Measurements from ENCODE around the gene ARL15. TPM values are rescaled to one million over a fixed set of nuclear protein-coding genes. Genes with fewer than 3 reads are reported as not detected.

ARL15 gene
- total RNA-seq, 4 donors from 2014 or later = 16.6 to 48.8 (median 32.3) TPM

DNA sequence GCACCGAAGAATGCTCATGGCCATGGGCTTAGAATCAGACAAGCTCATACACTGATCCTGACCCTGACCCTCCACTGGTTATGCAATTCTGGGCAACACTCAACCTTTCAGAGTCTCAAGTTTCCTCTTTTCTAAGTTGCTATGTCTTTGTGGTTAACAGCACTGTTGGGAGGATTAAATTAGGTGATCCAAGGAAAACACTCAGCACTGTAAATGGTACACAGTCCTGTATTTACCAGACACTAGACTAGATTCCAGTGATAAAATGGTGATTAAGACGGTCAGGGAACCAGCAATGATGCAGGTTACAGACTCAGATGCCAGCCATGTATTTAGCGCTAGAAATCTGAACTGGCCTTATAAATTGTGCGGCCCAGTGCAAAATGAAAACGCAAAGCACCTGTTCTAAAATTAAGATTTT, 8.1 kb downstream of the ARL15 start:
- TF ChIP-seq, protein P1, sequence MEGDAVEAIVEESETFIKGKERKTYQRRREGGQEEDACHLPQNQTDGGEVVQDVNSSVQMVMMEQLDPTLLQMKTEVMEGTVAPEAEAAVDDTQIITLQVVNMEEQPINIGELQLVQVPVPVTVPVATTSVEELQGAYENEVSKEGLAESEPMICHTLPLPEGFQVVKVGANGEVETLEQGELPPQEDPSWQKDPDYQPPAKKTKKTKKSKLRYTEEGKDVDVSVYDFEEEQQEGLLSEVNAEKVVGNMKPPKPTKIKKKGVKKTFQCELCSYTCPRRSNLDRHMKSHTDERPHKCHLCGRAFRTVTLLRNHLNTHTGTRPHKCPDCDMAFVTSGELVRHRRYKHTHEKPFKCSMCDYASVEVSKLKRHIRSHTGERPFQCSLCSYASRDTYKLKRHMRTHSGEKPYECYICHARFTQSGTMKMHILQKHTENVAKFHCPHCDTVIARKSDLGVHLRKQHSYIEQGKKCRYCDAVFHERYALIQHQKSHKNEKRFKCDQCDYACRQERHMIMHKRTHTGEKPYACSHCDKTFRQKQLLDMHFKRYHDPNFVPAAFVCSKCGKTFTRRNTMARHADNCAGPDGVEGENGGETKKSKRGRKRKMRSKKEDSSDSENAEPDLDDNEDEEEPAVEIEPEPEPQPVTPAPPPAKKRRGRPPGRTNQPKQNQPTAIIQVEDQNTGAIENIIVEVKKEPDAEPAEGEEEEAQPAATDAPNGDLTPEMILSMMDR (IDR thresholded peaks at IDR 0.05) = no peak
- TF ChIP-seq POLR2A (IDR thresholded peaks at IDR 0.05) = no peak
- no peak overlapping the region for H3K4me3 ChIP-seq (ENCODE audit: low read depth, poor library complexity, severe bottlenecking)
- intact Hi-C loops (cut with DNase I; ENCODE audit: low total_unique reads) = loop anchor here (10.0 kb wide), 1 partner anchor 47 kb away; no protein-coding TSS in a partner anchor
- DNase-seq (ENCODE audit: low spot score in 2 of 2) = no peak
- 91 to 92% methylated on average over 5 of the region's 5 CpGs for WGBS, 2 donors

DNA sequence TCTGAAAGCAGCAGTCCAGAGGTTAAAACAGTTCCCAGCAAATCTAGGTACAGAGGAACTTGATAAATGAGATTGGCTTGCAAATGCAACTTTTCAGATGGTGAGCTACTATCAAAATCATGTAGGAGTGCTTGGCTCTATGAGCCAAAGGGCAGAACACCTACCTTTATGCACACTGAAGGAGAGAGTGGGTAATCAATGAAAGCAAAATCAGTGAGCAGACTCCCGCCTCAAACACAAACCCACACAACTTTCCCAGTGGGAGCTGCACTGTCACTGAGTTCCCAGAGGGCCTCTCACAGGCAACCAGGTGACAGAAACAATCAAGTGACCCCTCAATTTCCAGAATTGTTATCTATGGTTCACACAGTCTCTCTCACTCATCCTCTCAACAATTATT, 8.5 kb downstream of the ARL15 start:
- no peak for DNase-seq (ENCODE audit: low spot score in 2 of 2)
- 83 to 100% methylated on average over 1 of the region's 1 CpG for WGBS, 2 donors
- H3K4me3 ChIP-seq (ENCODE audit: low read depth, poor library complexity, severe bottlenecking) = no peak overlapping the region
- intact Hi-C loops (cut with DNase I; ENCODE audit: low total_unique reads) = loop anchor here (10.0 kb wide), 1 partner anchor 47 kb away; no protein-coding TSS in a partner anchor
- TF ChIP-seq POLR2A (IDR thresholded peaks at IDR 0.05) = no peak
- TF ChIP-seq, protein P1 (IDR thresholded peaks at IDR 0.05) = no peak

DNA sequence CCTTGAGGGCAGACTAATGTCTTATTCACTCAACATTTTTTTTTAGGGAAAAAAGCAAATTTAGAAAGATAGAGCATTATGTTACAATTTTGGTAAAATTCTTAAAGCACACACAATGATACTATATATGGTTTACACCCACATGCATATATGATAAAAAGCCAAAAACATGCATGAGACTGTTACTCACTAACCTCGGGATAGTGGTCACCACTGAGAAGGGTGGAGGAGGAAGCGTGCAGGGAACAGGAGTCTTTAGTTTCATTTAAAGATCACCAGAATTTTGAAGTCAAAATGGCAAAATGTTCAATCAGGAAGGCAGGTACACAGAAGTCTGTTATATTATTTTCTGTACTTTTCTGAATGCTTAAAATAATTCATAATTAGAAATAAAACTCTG, 9.2 kb downstream of the ARL15 start:
- no peak for DNase-seq (ENCODE audit: low spot score in 2 of 2)
- no peak overlapping the region for H3K4me3 ChIP-seq (ENCODE audit: low read depth, poor library complexity, severe bottlenecking)
- intact Hi-C loops (cut with DNase I; ENCODE audit: low total_unique reads) = loop anchor here (10.0 kb wide), 1 partner anchor 46 kb away; no protein-coding TSS in a partner anchor
- TF ChIP-seq POLR2A (IDR thresholded peaks at IDR 0.05) = no peak
- TF ChIP-seq, protein P1 (IDR thresholded peaks at IDR 0.05) = no peak
- 53 to 55% methylated on average over 2 of the region's 2 CpGs for WGBS, 2 donors

DNA sequence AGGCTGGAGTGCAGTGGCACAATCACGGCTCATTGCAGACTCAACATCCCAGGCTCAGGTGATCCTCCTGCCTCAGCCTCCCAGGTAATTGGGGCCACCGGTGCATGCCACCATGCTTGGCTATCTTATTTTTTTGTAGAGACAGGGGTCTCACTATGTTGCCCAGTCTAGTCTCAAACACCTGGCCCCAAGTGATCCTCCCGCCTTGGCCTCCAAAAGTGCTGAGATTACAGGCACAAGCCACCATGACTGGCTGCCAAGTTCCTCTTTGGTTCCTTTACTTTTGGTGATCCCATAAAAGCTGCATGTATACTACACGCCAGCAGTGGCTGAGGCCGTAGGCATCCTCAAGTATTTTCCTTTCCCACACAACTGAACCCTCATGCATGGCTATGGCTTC, 11.4 kb downstream of the ARL15 start:
- no peak for DNase-seq (ENCODE audit: low spot score in 2 of 2)
- intact Hi-C loops (cut with DNase I; ENCODE audit: low total_unique reads) = no loop called here
- no peak for TF ChIP-seq POLR2A (IDR thresholded peaks at IDR 0.05)
- TF ChIP-seq, protein P1 (IDR thresholded peaks at IDR 0.05) = no peak
- 97 to 99% methylated on average over 5 of the region's 5 CpGs for WGBS, 2 donors
- H3K4me3 ChIP-seq (ENCODE audit: low read depth, poor library complexity, severe bottlenecking) = no peak overlapping the region

DNA sequence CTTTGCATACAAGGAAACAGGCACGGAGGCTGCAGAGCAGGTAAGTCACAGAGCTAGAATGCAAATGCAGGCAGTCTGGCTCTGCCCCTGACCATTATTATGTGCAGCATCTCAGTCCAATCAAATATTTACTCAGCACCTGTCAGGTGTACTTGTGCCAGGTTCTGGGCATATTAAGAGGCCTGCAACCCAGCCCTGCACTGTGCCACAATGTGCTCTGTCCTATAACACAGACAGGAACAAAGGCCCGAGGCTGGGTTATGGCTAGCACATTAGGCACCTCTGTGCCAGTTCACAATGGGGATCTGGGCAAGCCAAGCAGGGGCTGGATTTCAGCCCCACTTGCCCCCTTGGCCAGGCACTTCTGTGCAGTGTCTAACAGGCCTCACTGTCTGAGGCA, 14.0 kb downstream of the ARL15 start:
- H3K4me3 ChIP-seq (ENCODE audit: low read depth, poor library complexity, severe bottlenecking) = no peak overlapping the region
- intact Hi-C loops (cut with DNase I; ENCODE audit: low total_unique reads) = no loop called here
- no peak for DNase-seq (ENCODE audit: low spot score in 2 of 2)
- 49 to 57% methylated on average over 1 to 2 of the region's 2 CpGs for WGBS, 2 donors
- no peak for TF ChIP-seq POLR2A (IDR thresholded peaks at IDR 0.05)
- TF ChIP-seq, protein P1 (IDR thresholded peaks at IDR 0.05) = no peak

DNA sequence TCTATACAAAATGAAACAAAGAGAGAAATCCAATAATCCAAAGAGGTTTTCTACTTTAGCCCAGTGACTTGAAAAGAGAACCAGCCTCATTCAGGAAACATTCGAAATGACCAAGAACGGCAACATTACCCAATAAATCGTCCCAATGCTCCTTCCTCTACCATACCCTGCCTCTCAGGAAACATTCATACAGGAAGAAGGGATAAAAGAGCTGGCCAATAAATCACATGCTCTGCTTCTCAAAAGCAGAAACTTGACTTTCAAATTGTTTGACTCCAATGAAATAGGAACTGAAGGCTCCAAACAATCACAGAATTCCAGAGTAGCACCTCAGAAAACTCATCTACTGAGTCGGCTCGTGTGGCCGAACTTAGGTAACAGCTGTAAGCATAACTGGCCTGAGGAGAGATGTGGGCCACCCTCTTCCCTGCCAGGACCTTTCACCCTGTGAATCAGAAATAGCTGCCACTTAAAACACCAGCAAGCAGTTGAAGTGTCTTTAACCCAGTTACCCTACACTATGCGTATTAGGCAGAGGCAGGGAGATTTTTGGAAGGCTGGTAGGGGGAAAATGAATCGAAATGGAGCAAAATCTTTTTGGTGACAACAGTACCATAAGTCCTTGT, 14.6 kb downstream of the ARL15 start:
- no peak for DNase-seq (ENCODE audit: low spot score in 2 of 2)
- 67 to 75% methylated on average over 8 of the region's 8 CpGs for WGBS, 2 donors
- TF ChIP-seq, protein P1 (IDR thresholded peaks at IDR 0.05) = no peak
- TF ChIP-seq POLR2A (IDR thresholded peaks at IDR 0.05) = no peak
- intact Hi-C loops (cut with DNase I; ENCODE audit: low total_unique reads) = no loop called here
- no peak overlapping the region for H3K4me3 ChIP-seq (ENCODE audit: low read depth, poor library complexity, severe bottlenecking)
